HEK293 (cell line): ENCODE results near the gene SLC25A17.

Experiments used
- CTCF ChIA-PET: fragments of 350-600 bp; formaldehyde crosslinking; extraction: SDS; loops from one replicate; lab custom pipeline; 2021; ENCODE audit warnings: antibody characterized with exemption; lab: Yijun Ruan, JAX
- POLR2A ChIA-PET: fragments of 300-600 bp; formaldehyde crosslinking; extraction: SDS; loops from one replicate; lab custom pipeline; 2020; ENCODE audit warnings: antibody characterized with exemption, inconsistent platforms; lab: Yijun Ruan, JAX
- H3K27ac ChIP-seq: fragments of 200-500 bp; sonication (Bioruptor generic); 2 replicates; pipeline ENCODE4 v1.5.1; 2014; ENCODE audit warnings: low read depth, low read length, control low read depth, inconsistent platforms; ENCODE audit errors: extremely low read depth
- H3K36me3 ChIP-seq, 2 experiments: fragments of 200-500 bp in 1 of 2; sonication (Bioruptor generic) in 1 of 2; 1 replicate in 1 of 2; 2 replicates in 1 of 2; pipeline ENCODE4 v1.5.1; 2014 to 2017; ENCODE audit warnings: inconsistent platforms in 2 of 2, low read length in 2 of 2; ENCODE audit not compliant: control insufficient read depth in 2 of 2, insufficient read depth in 1 of 2
- H3K4me1 ChIP-seq: fragments of 200-500 bp; sonication (Bioruptor generic); 2 replicates; pipeline ENCODE4 v1.5.1; 2014; ENCODE audit warnings: mild to moderate bottlenecking, low read length, inconsistent platforms; ENCODE audit not compliant: control insufficient read depth, insufficient read depth
- H3K4me3 ChIP-seq: 2 replicates; pipeline ENCODE4 v1.5.1; 2011; ENCODE audit warnings: low read depth, mild to moderate bottlenecking, control low read depth, low read length, moderate library complexity
- H3K9me3 ChIP-seq: fragments of 200-500 bp; sonication (Bioruptor generic); 2 replicates; pipeline ENCODE4 v1.5.1; 2014; ENCODE audit warnings: low read depth, low read length, inconsistent platforms; ENCODE audit not compliant: control insufficient read depth, insufficient read depth
- GLI2 ChIP-seq: fragments of 450-650 bp; formaldehyde crosslinking; IDR thresholded peaks from 2 replicates; pipeline ENCODE4; 2017; ENCODE audit warnings: missing biosample characterization, missing genetic modification characterization, low read depth, borderline replicate concordance
- GLIS1 ChIP-seq: fragments of 450-650 bp; formaldehyde crosslinking; IDR thresholded peaks from 2 replicates; pipeline ENCODE4 v1.5.1; 2016; ENCODE audit warnings: missing biosample characterization, missing genetic modification characterization
- SP7 ChIP-seq: fragments of 450-650 bp; formaldehyde crosslinking; IDR thresholded peaks from 2 replicates; pipeline ENCODE4 v1.5.1; 2016; ENCODE audit warnings: missing biosample characterization, missing genetic modification characterization
- ZBTB48 ChIP-seq: fragments of 450-650 bp; formaldehyde crosslinking; IDR thresholded peaks from 2 replicates; pipeline ENCODE4 v1.5.1; 2016; ENCODE audit warnings: missing biosample characterization, missing genetic modification characterization
- ZNF121 ChIP-seq: fragments of 450-650 bp; formaldehyde crosslinking; IDR thresholded peaks from 2 replicates; pipeline ENCODE4 v1.5.1; 2016; ENCODE audit warnings: missing biosample characterization, missing genetic modification characterization
- ZNF132 ChIP-seq: fragments of 450-650 bp; formaldehyde crosslinking; IDR thresholded peaks from 2 replicates; pipeline ENCODE4 v1.5.1; 2017; ENCODE audit warnings: missing biosample characterization, missing genetic modification characterization, borderline replicate concordance
- ZNF2 ChIP-seq: fragments of 450-650 bp; formaldehyde crosslinking; IDR thresholded peaks from 2 replicates; pipeline ENCODE4 v1.5.1; 2016; ENCODE audit warnings: missing biosample characterization, missing genetic modification characterization
- ZNF274 ChIP-seq, 2 experiments: fragments of 200-500 bp in 1 of 2; fragments of 450-650 bp in 1 of 2; sonication (Bioruptor generic) in 1 of 2; formaldehyde crosslinking in 1 of 2; IDR thresholded peaks; 2 replicates each; pipeline versions ENCODE4 v1.5.1 to v1.6.1; 2014 to 2016; ENCODE audit warnings: borderline replicate concordance in 1 of 2, inconsistent platforms in 1 of 2, low read length in 1 of 2, missing biosample characterization in 1 of 2, missing genetic modification characterization in 1 of 2
- ZNF292 ChIP-seq: fragments of 450-650 bp; formaldehyde crosslinking; IDR thresholded peaks from 2 replicates; pipeline ENCODE4 v1.5.1; 2016; ENCODE audit warnings: low read depth, missing biosample characterization, missing genetic modification characterization, borderline replicate concordance
- ZNF335 ChIP-seq: fragments of 450-650 bp; formaldehyde crosslinking; conservative IDR thresholded peaks from 2 replicates; pipeline ENCODE4 v1.5.1; 2016; ENCODE audit warnings: missing biosample characterization, missing genetic modification characterization
- ZNF366 ChIP-seq: fragments of 450-650 bp; formaldehyde crosslinking; conservative IDR thresholded peaks from 2 replicates; pipeline ENCODE4 v1.5.1; 2016; ENCODE audit warnings: missing biosample characterization, missing genetic modification characterization
- ZNF548 ChIP-seq: fragments of 450-650 bp; formaldehyde crosslinking; IDR thresholded peaks from 2 replicates; pipeline ENCODE4 v1.5.1; 2016; ENCODE audit warnings: missing biosample characterization, missing genetic modification characterization
- ZNF596 ChIP-seq: fragments of 450-650 bp; IDR thresholded peaks from 2 replicates; pipeline ENCODE4 v1.5.0; 2018; ENCODE audit warnings: missing biosample characterization, mild to moderate bottlenecking, missing genetic modification characterization, moderate library complexity
- ZNF623 ChIP-seq: fragments of 450-650 bp; formaldehyde crosslinking; IDR thresholded peaks from 2 replicates; pipeline ENCODE4 v1.5.1; 2016; ENCODE audit warnings: missing biosample characterization, missing genetic modification characterization
- ZNF664 ChIP-seq: fragments of 450-650 bp; formaldehyde crosslinking; IDR thresholded peaks from 2 replicates; pipeline ENCODE4 v1.5.1; 2016; ENCODE audit warnings: missing biosample characterization, missing genetic modification characterization
- ZNF747 ChIP-seq: fragments of 450-650 bp; formaldehyde crosslinking; IDR thresholded peaks from 2 replicates; pipeline ENCODE4 v1.5.1; 2016; ENCODE audit warnings: missing biosample characterization, missing genetic modification characterization
- ZNF777 ChIP-seq: fragments of 450-650 bp; formaldehyde crosslinking; IDR thresholded peaks from 2 replicates; pipeline ENCODE4 v1.5.1; 2017; ENCODE audit warnings: missing biosample characterization, missing genetic modification characterization, borderline replicate concordance
- ZNF785 ChIP-seq: fragments of 450-650 bp; formaldehyde crosslinking; IDR thresholded peaks from 2 replicates; pipeline ENCODE4 v1.5.1; 2016; ENCODE audit warnings: missing biosample characterization, missing genetic modification characterization
- TF ChIP-seq, protein P1 (sequence below): fragments of 450-650 bp; formaldehyde crosslinking; IDR thresholded peaks from 2 replicates; pipeline ENCODE4 v1.5.1; 2016; ENCODE audit warnings: missing biosample characterization, missing genetic modification characterization
- TF ChIP-seq, protein P2 (sequence below): fragments of 450-650 bp; formaldehyde crosslinking; IDR thresholded peaks from 2 replicates; pipeline ENCODE4 v1.5.1; 2016; ENCODE audit warnings: missing biosample characterization, missing genetic modification characterization
- TF ChIP-seq, protein P3 (sequence below): fragments of 450-650 bp; formaldehyde crosslinking; IDR thresholded peaks from 2 replicates; pipeline ENCODE4 v1.5.1; 2017; ENCODE audit warnings: missing biosample characterization, missing genetic modification characterization
- TF ChIP-seq, protein P4 (sequence below): fragments of 450-650 bp; formaldehyde crosslinking; IDR thresholded peaks from 2 replicates; pipeline ENCODE4 v1.5.1; 2016; ENCODE audit warnings: missing biosample characterization, missing genetic modification characterization

The SLC25A17 gene

DNA sequence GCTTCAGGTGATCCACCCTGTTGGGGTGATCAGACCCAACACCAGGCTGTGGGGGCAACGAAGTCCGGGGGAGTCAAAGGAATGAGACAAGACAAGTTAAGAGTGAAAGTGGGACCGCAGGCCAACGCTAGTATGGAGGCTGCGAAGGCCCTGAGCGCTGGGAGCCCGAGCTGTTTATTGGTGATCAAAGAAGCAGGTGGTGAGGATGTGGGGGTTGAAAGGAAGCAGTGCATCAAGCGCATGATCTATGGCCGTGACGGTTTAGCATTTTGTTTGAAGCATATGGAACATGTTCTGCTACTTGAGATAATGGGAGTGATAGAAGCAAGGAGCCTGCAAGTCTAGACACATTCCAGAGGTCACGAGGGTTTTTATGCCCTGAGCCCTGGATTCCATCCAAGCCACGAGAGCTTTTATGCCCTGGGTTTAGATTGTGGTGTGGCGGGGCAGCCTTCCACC is 90.4 kb downstream of the SLC25A17 start (continued):
- TF ChIP-seq ZNF664 (tag by site-specific recombination): no peak
- TF ChIP-seq, protein P1, sequence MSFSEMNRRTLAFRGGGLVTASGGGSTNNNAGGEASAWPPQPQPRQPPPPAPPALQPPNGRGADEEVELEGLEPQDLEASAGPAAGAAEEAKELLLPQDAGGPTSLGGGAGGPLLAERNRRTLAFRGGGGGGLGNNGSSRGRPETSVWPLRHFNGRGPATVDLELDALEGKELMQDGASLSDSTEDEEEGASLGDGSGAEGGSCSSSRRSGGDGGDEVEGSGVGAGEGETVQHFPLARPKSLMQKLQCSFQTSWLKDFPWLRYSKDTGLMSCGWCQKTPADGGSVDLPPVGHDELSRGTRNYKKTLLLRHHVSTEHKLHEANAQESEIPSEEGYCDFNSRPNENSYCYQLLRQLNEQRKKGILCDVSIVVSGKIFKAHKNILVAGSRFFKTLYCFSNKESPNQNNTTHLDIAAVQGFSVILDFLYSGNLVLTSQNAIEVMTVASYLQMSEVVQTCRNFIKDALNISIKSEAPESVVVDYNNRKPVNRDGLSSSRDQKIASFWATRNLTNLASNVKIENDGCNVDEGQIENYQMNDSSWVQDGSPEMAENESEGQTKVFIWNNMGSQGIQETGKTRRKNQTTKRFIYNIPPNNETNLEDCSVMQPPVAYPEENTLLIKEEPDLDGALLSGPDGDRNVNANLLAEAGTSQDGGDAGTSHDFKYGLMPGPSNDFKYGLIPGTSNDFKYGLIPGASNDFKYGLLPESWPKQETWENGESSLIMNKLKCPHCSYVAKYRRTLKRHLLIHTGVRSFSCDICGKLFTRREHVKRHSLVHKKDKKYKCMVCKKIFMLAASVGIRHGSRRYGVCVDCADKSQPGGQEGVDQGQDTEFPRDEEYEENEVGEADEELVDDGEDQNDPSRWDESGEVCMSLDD: no peak
- TF ChIP-seq ZNF2 (tag by site-specific recombination): no peak
- no peak for TF ChIP-seq ZNF132 (tag by site-specific recombination)
- TF ChIP-seq ZNF747: no peak
- no peak for TF ChIP-seq ZNF777 (tag by site-specific recombination)
- TF ChIP-seq ZNF274 (IDR thresholded peaks at IDR 0.05; ENCODE audit: low read length): no peak
- no peak for TF ChIP-seq ZNF274 (tag by site-specific recombination; IDR thresholded peaks at IDR 0.05; ENCODE audit: borderline replicate concordance)
- no peak for TF ChIP-seq GLI2 (tag by site-specific recombination)
- no peak for TF ChIP-seq ZNF785 (tag by site-specific recombination)
- TF ChIP-seq, all 188 proteins: peak for 9

DNA sequence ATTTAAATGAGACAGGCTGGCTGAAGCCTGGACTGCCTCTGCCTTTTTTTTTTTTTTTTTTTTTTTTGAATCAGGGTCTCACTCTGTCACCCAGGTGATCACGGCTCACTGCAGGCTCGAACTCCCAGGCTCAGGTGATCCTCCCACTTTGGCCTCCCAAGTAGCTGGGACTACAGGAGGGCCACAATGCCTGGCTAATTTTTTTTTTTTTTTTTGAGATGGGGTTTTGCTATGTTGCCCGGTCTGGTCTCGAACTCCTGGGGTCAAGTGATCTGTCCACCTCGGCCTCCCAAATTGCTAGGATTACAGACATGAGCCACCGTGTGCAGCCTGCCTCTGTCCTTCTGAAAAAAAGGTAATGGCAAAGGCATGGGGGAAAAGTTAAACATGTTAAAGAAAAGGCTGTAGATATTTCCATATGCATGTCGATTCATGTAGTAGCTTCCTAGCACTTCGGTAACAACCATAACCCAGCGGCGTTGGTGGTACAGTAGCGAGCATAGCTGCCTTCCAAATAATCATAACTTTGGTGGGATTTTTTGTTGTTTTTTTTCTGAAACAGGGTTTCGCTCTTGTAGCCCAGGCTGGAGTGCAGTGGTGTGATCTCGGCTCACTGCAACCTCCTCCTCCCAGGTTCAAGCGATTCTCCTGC is 91.1 kb downstream of the SLC25A17 start:
- ChIA-PET POLR2A (no interaction called here), CTCF (interaction anchor here (0.6 to 1.9 kb wide), 3 partner anchors 23 to 461 kb away, joined by 4 to 11 read pairs (median 4); no protein-coding TSS in a partner anchor)
- no peaks in the 10 kb centered on the region for H3K36me3 ChIP-seq
- H3K4me3 ChIP-seq: no peak overlapping the region
- H3K4me1 ChIP-seq: peaks cover 15% of the 10 kb centered on the region
- TF ChIP-seq, protein P2, sequence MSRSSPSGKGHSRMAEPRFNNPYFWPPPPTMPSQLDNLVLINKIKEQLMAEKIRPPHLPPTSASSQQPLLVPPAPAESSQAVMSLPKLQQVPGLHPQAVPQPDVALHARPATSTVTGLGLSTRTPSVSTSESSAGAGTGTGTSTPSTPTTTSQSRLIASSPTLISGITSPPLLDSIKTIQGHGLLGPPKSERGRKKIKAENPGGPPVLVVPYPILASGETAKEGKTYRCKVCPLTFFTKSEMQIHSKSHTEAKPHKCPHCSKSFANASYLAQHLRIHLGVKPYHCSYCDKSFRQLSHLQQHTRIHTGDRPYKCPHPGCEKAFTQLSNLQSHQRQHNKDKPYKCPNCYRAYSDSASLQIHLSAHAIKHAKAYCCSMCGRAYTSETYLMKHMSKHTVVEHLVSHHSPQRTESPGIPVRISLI: peak; percentile 86; the same call in 1 of the 2 replicates
- TF ChIP-seq ZNF292 (tag by site-specific recombination) (no peak), GLIS1 (peak; percentile 53), ZNF335 (0 out of 2 replicates have a peak, but pooled peaks have one; percentile 2)
- H3K27ac ChIP-seq: peak overlapping the region; percentile 60
- H3K9me3 ChIP-seq: no peaks in the 10 kb centered on the region

DNA sequence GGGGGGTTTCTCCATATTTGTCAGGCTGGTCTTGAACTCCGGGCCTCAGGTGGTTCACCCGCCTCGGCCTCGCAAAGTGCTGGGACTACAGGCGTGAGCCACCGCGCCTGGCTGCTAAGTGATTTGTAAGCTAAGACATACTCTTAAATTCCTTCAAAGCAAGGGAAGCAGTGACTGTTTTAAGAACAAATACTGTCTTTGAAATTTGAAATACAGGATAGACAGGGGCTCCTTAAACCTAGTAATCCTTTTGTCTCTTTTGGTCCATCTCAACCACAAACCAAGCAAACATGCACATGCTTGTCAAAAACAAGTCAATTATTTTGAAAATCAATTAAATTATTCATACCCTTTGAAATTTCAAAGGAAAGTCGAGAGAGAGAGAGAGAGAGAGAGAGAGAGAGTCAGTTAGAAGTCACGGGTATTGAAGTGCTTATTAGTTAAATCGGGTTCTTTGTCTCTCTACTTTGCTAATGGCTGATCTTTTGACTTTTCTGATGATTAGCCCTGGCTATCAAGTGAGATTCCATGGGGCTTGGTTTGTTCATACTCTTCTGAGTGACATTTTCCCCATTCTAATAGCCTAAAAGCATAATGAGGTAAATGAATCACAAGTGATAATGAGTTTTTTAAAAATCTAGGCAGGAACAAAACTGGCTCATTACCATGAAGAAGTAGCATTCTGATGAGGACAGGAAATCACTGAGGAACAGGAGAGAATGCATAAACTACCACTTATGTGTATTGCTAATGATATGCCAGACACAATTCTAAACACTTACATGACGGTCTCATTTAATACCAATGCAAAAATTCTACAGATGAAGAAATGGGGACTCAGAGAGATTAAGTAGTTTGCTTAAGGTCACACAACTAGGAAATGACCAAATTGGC is 91.8 kb downstream of the SLC25A17 start:
- ChIA-PET CTCF (interaction anchor here (0.7 to 1.1 kb wide), 3 partner anchors 22 to 674 kb away, joined by 4 to 6 read pairs (median 5); no protein-coding TSS in a partner anchor), POLR2A (no interaction called here)
- no peaks in the 10 kb centered on the region for H3K9me3 ChIP-seq

More for the DNA sequence above, 91.8 kb downstream of the SLC25A17 start:
- Histone ChIP-seq H3K36me3 (no peaks in the 10 kb centered on the region), H3K4me3 (no peak overlapping the region), H3K27ac (no peak overlapping the region), H3K4me1 (peaks cover 9% of the 10 kb centered on the region; the same call in 1 of the 2 replicates)
- no peak for TF ChIP-seq ZNF623 (tag by site-specific recombination)
- TF ChIP-seq ZNF548 (tag by site-specific recombination): no peak
- TF ChIP-seq ZBTB48 (tag by site-specific recombination): no peak
- TF ChIP-seq, protein P3, sequence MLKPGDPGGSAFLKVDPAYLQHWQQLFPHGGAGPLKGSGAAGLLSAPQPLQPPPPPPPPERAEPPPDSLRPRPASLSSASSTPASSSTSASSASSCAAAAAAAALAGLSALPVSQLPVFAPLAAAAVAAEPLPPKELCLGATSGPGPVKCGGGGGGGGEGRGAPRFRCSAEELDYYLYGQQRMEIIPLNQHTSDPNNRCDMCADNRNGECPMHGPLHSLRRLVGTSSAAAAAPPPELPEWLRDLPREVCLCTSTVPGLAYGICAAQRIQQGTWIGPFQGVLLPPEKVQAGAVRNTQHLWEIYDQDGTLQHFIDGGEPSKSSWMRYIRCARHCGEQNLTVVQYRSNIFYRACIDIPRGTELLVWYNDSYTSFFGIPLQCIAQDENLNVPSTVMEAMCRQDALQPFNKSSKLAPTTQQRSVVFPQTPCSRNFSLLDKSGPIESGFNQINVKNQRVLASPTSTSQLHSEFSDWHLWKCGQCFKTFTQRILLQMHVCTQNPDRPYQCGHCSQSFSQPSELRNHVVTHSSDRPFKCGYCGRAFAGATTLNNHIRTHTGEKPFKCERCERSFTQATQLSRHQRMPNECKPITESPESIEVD (tag by site-specific recombination): 0 out of 2 replicates have a peak, but pooled peaks have one; percentile 39
- TF ChIP-seq SP7 (tag by site-specific recombination): peak; percentile 86
- TF ChIP-seq ZNF121 (tag by site-specific recombination): 0 out of 2 replicates have a peak, but pooled peaks have one; percentile 1
- TF ChIP-seq ZNF335: 0 out of 2 replicates have a peak, but pooled peaks have one; percentile 21
- TF ChIP-seq ZNF366 (tag by site-specific recombination): 0 out of 2 replicates have a peak, but pooled peaks have one; percentile 16
- peak; percentile 89 for TF ChIP-seq ZNF596 (tag by site-specific recombination)
- TF ChIP-seq, protein P4, sequence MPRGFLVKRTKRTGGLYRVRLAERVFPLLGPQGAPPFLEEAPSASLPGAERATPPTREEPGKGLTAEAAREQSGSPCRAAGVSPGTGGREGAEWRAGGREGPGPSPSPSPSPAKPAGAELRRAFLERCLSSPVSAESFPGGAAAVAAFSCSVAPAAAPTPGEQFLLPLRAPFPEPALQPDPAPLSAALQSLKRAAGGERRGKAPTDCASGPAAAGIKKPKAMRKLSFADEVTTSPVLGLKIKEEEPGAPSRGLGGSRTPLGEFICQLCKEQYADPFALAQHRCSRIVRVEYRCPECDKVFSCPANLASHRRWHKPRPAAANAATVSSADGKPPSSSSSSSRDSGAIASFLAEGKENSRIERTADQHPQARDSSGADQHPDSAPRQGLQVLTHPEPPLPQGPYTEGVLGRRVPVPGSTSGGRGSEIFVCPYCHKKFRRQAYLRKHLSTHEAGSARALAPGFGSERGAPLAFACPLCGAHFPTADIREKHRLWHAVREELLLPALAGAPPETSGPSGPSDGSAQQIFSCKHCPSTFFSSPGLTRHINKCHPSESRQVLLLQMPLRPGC (tag by site-specific recombination): no peak
